ENCODE results near the gene CAPRIN1.

CAPRIN1 gene

GRCh38 chr11:34111722-34112270, 60.3 kb downstream of the CAPRIN1 start:
- Histone ChIP-seq H3K36me3 (ENCODE audit: control insufficient read depth in 1 of 2, insufficient read depth in 2 of 2, low read length in 2 of 2) (peaks cover 45 to 78% of the 10 kb centered on the region in 2 donors), H3K27me3 (ENCODE audit: control insufficient read depth in 1 of 2, insufficient read depth in 2 of 2, low read length in 2 of 2) (no peaks in the 10 kb centered on the region), H3K27ac (ENCODE audit: low read depth, low read length) (no peak overlapping the region), H3K4me3 (ENCODE audit: low read depth in 1 of 2, low read length in 2 of 2) (no peak overlapping the region), H3K9me3 (ENCODE audit: control insufficient read depth in 1 of 2, low read length in 2 of 2) (no peaks in the 10 kb centered on the region), H3K4me1 (ENCODE audit: control insufficient read depth in 1 of 2, insufficient read depth in 2 of 2, low read length in 2 of 2) (peaks cover under 1% of the 10 kb centered on the region in 2 donors), H3K9ac (ENCODE audit: low read depth in 1 of 2, low read length in 2 of 2) (no peak overlapping the region)

- Histone ChIP-seq H3K4me3 (ENCODE audit: low read depth in 1 of 2, low read length in 2 of 2) (no peak overlapping the region), H3K9me3 (ENCODE audit: control insufficient read depth in 1 of 2, low read length in 2 of 2) (no peaks in the 10 kb centered on the region), H3K27me3 (ENCODE audit: control insufficient read depth in 1 of 2, insufficient read depth in 2 of 2, low read length in 2 of 2) (no peaks in the 10 kb centered on the region), H3K4me1 (ENCODE audit: control insufficient read depth in 1 of 2, insufficient read depth in 2 of 2, low read length in 2 of 2) (no peaks in the 10 kb centered on the region), H3K27ac (ENCODE audit: low read depth, low read length) (no peak overlapping the region), H3K36me3 (ENCODE audit: control insufficient read depth in 1 of 2, insufficient read depth in 2 of 2, low read length in 2 of 2) (peaks cover 60 to 89% of the 10 kb centered on the region in 2 donors), H3K9ac (ENCODE audit: low read depth in 1 of 2, low read length in 2 of 2) (no peak overlapping the region)
Measured at GRCh38 chr11:34114014-34114413, 62.5 kb downstream of the CAPRIN1 start.

- Histone ChIP-seq H3K36me3 (ENCODE audit: control insufficient read depth in 1 of 2, insufficient read depth in 2 of 2, low read length in 2 of 2) (peaks cover 60 to 89% of the 10 kb centered on the region in 2 donors), H3K27me3 (ENCODE audit: control insufficient read depth in 1 of 2, insufficient read depth in 2 of 2, low read length in 2 of 2) (no peaks in the 10 kb centered on the region), H3K4me1 (ENCODE audit: control insufficient read depth in 1 of 2, insufficient read depth in 2 of 2, low read length in 2 of 2) (no peaks in the 10 kb centered on the region), H3K4me3 (ENCODE audit: low read depth in 1 of 2, low read length in 2 of 2) (no peak overlapping the region), H3K9ac (ENCODE audit: low read depth in 1 of 2, low read length in 2 of 2) (no peak overlapping the region), H3K9me3 (ENCODE audit: control insufficient read depth in 1 of 2, low read length in 2 of 2) (no peaks in the 10 kb centered on the region), H3K27ac (ENCODE audit: low read depth, low read length) (no peak overlapping the region)
Measured at GRCh38 chr11:34114471-34114870, 62.9 kb downstream of the CAPRIN1 start.

GRCh38 chr11:34120651-34121050, 69.1 kb downstream of the CAPRIN1 start:
- H3K27ac ChIP-seq (ENCODE audit: low read depth, low read length) = no peak overlapping the region
- H3K4me1 ChIP-seq (ENCODE audit: control insufficient read depth in 1 of 2, insufficient read depth in 2 of 2, low read length in 2 of 2) = no peaks in the 10 kb centered on the region
- no peak overlapping the region for H3K4me3 ChIP-seq (ENCODE audit: low read depth in 1 of 2, low read length in 2 of 2)
- H3K36me3 ChIP-seq (ENCODE audit: control insufficient read depth in 1 of 2, insufficient read depth in 2 of 2, low read length in 2 of 2) = peaks cover 49 to 88% of the 10 kb centered on the region in 2 donors
- no peaks in the 10 kb centered on the region for H3K27me3 ChIP-seq (ENCODE audit: control insufficient read depth in 1 of 2, insufficient read depth in 2 of 2, low read length in 2 of 2)
- H3K9me3 ChIP-seq (ENCODE audit: control insufficient read depth in 1 of 2, low read length in 2 of 2) = no peaks in the 10 kb centered on the region
- H3K9ac ChIP-seq (ENCODE audit: low read depth in 1 of 2, low read length in 2 of 2) = no peak overlapping the region

- H3K9me3 ChIP-seq (ENCODE audit: control insufficient read depth in 1 of 2, low read length in 2 of 2) = no peaks in the 10 kb centered on the region
- H3K36me3 ChIP-seq (ENCODE audit: control insufficient read depth in 1 of 2, insufficient read depth in 2 of 2, low read length in 2 of 2) = peaks cover 44 to 79% of the 10 kb centered on the region in 2 donors
- H3K27me3 ChIP-seq (ENCODE audit: control insufficient read depth in 1 of 2, insufficient read depth in 2 of 2, low read length in 2 of 2) = no peaks in the 10 kb centered on the region
- H3K9ac ChIP-seq (ENCODE audit: low read depth in 1 of 2, low read length in 2 of 2) = no peak overlapping the region
- no peak overlapping the region for H3K27ac ChIP-seq (ENCODE audit: low read depth, low read length)
- H3K4me3 ChIP-seq (ENCODE audit: low read depth in 1 of 2, low read length in 2 of 2) = no peak overlapping the region
- H3K4me1 ChIP-seq (ENCODE audit: control insufficient read depth in 1 of 2, insufficient read depth in 2 of 2, low read length in 2 of 2) = no peaks in the 10 kb centered on the region
Measured at GRCh38 chr11:34124885-34125668, 73.5 kb downstream of the CAPRIN1 start.

- no peaks in the 10 kb centered on the region for H3K27me3 ChIP-seq (ENCODE audit: control insufficient read depth in 1 of 2, insufficient read depth in 2 of 2, low read length in 2 of 2)
- H3K36me3 ChIP-seq (ENCODE audit: control insufficient read depth in 1 of 2, insufficient read depth in 2 of 2, low read length in 2 of 2) = peaks cover 47 to 82% of the 10 kb centered on the region in 2 donors
- no peaks in the 10 kb centered on the region for H3K4me1 ChIP-seq (ENCODE audit: control insufficient read depth in 1 of 2, insufficient read depth in 2 of 2, low read length in 2 of 2)
- H3K4me3 ChIP-seq (ENCODE audit: low read depth in 1 of 2, low read length in 2 of 2) = no peak overlapping the region
- no peak overlapping the region for H3K9ac ChIP-seq (ENCODE audit: low read depth in 1 of 2, low read length in 2 of 2)
- H3K27ac ChIP-seq (ENCODE audit: low read depth, low read length) = no peak overlapping the region
- H3K9me3 ChIP-seq (ENCODE audit: control insufficient read depth in 1 of 2, low read length in 2 of 2) = no peaks in the 10 kb centered on the region
Measured at GRCh38 chr11:34126959-34127848, 75.7 kb downstream of the CAPRIN1 start.

- H3K9ac ChIP-seq (ENCODE audit: low read depth in 1 of 2, low read length in 2 of 2) = no peak overlapping the region
- H3K27me3 ChIP-seq (ENCODE audit: control insufficient read depth in 1 of 2, insufficient read depth in 2 of 2, low read length in 2 of 2) = no peaks in the 10 kb centered on the region
- peaks cover 48 to 82% of the 10 kb centered on the region in 2 donors for H3K36me3 ChIP-seq (ENCODE audit: control insufficient read depth in 1 of 2, insufficient read depth in 2 of 2, low read length in 2 of 2)
- no peak overlapping the region for H3K4me3 ChIP-seq (ENCODE audit: low read depth in 1 of 2, low read length in 2 of 2)
- H3K9me3 ChIP-seq (ENCODE audit: control insufficient read depth in 1 of 2, low read length in 2 of 2) = no peaks in the 10 kb centered on the region
- no peak overlapping the region for H3K27ac ChIP-seq (ENCODE audit: low read depth, low read length)
- H3K4me1 ChIP-seq (ENCODE audit: control insufficient read depth in 1 of 2, insufficient read depth in 2 of 2, low read length in 2 of 2) = no peaks in the 10 kb centered on the region
Measured at GRCh38 chr11:34128824-34129223, 77.3 kb downstream of the CAPRIN1 start.

- Histone ChIP-seq H3K36me3 (ENCODE audit: control insufficient read depth in 1 of 2, insufficient read depth in 2 of 2, low read length in 2 of 2) (peaks cover 44 to 83% of the 10 kb centered on the region in 2 donors), H3K27ac (ENCODE audit: low read depth, low read length) (no peak overlapping the region), H3K9ac (ENCODE audit: low read depth in 1 of 2, low read length in 2 of 2) (no peak overlapping the region), H3K4me1 (ENCODE audit: control insufficient read depth in 1 of 2, insufficient read depth in 2 of 2, low read length in 2 of 2) (no peaks in the 10 kb centered on the region), H3K4me3 (ENCODE audit: low read depth in 1 of 2, low read length in 2 of 2) (no peak overlapping the region), H3K27me3 (ENCODE audit: control insufficient read depth in 1 of 2, insufficient read depth in 2 of 2, low read length in 2 of 2) (no peaks in the 10 kb centered on the region), H3K9me3 (ENCODE audit: control insufficient read depth in 1 of 2, low read length in 2 of 2) (no peaks in the 10 kb centered on the region)
Measured at GRCh38 chr11:34132261-34132965, 80.9 kb downstream of the CAPRIN1 start.

- peaks cover 49 to 91% of the 10 kb centered on the region in 2 donors for H3K36me3 ChIP-seq (ENCODE audit: control insufficient read depth in 1 of 2, insufficient read depth in 2 of 2, low read length in 2 of 2)
Measured at GRCh38 chr11:34134765-34135164, 83.2 kb downstream of the CAPRIN1 start.

More at GRCh38 chr11:34134765-34135164, 83.2 kb downstream of the CAPRIN1 start:
- no peaks in the 10 kb centered on the region for H3K9me3 ChIP-seq (ENCODE audit: control insufficient read depth in 1 of 2, low read length in 2 of 2)
- no peaks in the 10 kb centered on the region for H3K4me1 ChIP-seq (ENCODE audit: control insufficient read depth in 1 of 2, insufficient read depth in 2 of 2, low read length in 2 of 2)
- H3K9ac ChIP-seq (ENCODE audit: low read depth in 1 of 2, low read length in 2 of 2) = no peak overlapping the region
- H3K4me3 ChIP-seq (ENCODE audit: low read depth in 1 of 2, low read length in 2 of 2) = no peak overlapping the region
- H3K27me3 ChIP-seq (ENCODE audit: control insufficient read depth in 1 of 2, insufficient read depth in 2 of 2, low read length in 2 of 2) = no peaks in the 10 kb centered on the region
- H3K27ac ChIP-seq (ENCODE audit: low read depth, low read length) = no peak overlapping the region

All from duodenal mucosa (tissue), 2 donors.